HEK293 (cell line): ENCODE measurements around the gene FZD2.

Experiments used
- CTCF ChIA-PET: fragments of 350-600 bp; formaldehyde crosslinking; extraction: SDS; loops from one replicate; lab custom pipeline; 2021; ENCODE audit warnings: antibody characterized with exemption; lab: Yijun Ruan, JAX
- POLR2A ChIA-PET: fragments of 300-600 bp; formaldehyde crosslinking; extraction: SDS; loops from one replicate; lab custom pipeline; 2020; ENCODE audit warnings: antibody characterized with exemption, inconsistent platforms; lab: Yijun Ruan, JAX
- H3K27ac ChIP-seq: fragments of 200-500 bp; sonication (Bioruptor generic); 2 replicates; pipeline ENCODE4 v1.5.1; 2014; ENCODE audit warnings: low read depth, low read length, control low read depth, inconsistent platforms; ENCODE audit errors: extremely low read depth
- H3K36me3 ChIP-seq, 2 experiments: fragments of 200-500 bp in 1 of 2; sonication (Bioruptor generic) in 1 of 2; 1 replicate in 1 of 2; 2 replicates in 1 of 2; pipeline ENCODE4 v1.5.1; 2014 to 2017; ENCODE audit warnings: inconsistent platforms in 2 of 2, low read length in 2 of 2; ENCODE audit not compliant: control insufficient read depth in 2 of 2, insufficient read depth in 1 of 2
- H3K4me1 ChIP-seq: fragments of 200-500 bp; sonication (Bioruptor generic); 2 replicates; pipeline ENCODE4 v1.5.1; 2014; ENCODE audit warnings: mild to moderate bottlenecking, low read length, inconsistent platforms; ENCODE audit not compliant: control insufficient read depth, insufficient read depth
- H3K4me3 ChIP-seq: 2 replicates; pipeline ENCODE4 v1.5.1; 2011; ENCODE audit warnings: low read depth, mild to moderate bottlenecking, control low read depth, low read length, moderate library complexity
- H3K9me3 ChIP-seq: fragments of 200-500 bp; sonication (Bioruptor generic); 2 replicates; pipeline ENCODE4 v1.5.1; 2014; ENCODE audit warnings: low read depth, low read length, inconsistent platforms; ENCODE audit not compliant: control insufficient read depth, insufficient read depth
- ATF2 ChIP-seq: fragments of 450-650 bp; formaldehyde crosslinking; IDR thresholded peaks from 2 replicates; pipeline ENCODE4 v1.5.1; 2016; ENCODE audit warnings: missing biosample characterization, missing genetic modification characterization, low read depth
- CTCF ChIP-seq: fragments of 450-650 bp; formaldehyde crosslinking; IDR thresholded peaks from 2 replicates; pipeline ENCODE4 v1.5.1; 2016; ENCODE audit warnings: missing biosample characterization, missing genetic modification characterization
- GLIS2 ChIP-seq: fragments of 450-650 bp; formaldehyde crosslinking; IDR thresholded peaks from 2 replicates; pipeline ENCODE4 v1.5.1; 2016; ENCODE audit warnings: missing biosample characterization, missing genetic modification characterization
- ZBTB17 ChIP-seq: fragments of 450-650 bp; formaldehyde crosslinking; IDR thresholded peaks from 2 replicates; pipeline ENCODE4 v1.5.1; 2016; ENCODE audit warnings: missing biosample characterization, missing genetic modification characterization
- ZBTB7A ChIP-seq: fragments of 450-650 bp; formaldehyde crosslinking; IDR thresholded peaks from 2 replicates; pipeline ENCODE4 v1.5.1; 2016; ENCODE audit warnings: low read depth, missing biosample characterization, missing genetic modification characterization
- ZNF146 ChIP-seq: fragments of 450-650 bp; formaldehyde crosslinking; IDR thresholded peaks from 2 replicates; pipeline ENCODE4 v1.5.1; 2016; ENCODE audit warnings: missing biosample characterization, missing genetic modification characterization
- ZNF184 ChIP-seq: fragments of 450-650 bp; IDR thresholded peaks from 2 replicates; pipeline ENCODE4 v1.5.1; 2018; ENCODE audit warnings: missing biosample characterization, mild to moderate bottlenecking, missing genetic modification characterization
- ZNF211 ChIP-seq: fragments of 450-650 bp; formaldehyde crosslinking; IDR thresholded peaks from 2 replicates; pipeline ENCODE4 v1.5.1; 2016; ENCODE audit warnings: low read depth, missing biosample characterization, missing genetic modification characterization
- ZNF311 ChIP-seq: fragments of 450-650 bp; formaldehyde crosslinking; IDR thresholded peaks from 2 replicates; pipeline ENCODE4 v1.5.1; 2017; ENCODE audit warnings: missing biosample characterization, missing genetic modification characterization, borderline replicate concordance
- ZNF335 ChIP-seq: fragments of 450-650 bp; formaldehyde crosslinking; conservative IDR thresholded peaks from 2 replicates; pipeline ENCODE4 v1.5.1; 2016; ENCODE audit warnings: missing biosample characterization, missing genetic modification characterization
- ZNF350 ChIP-seq: fragments of 450-650 bp; formaldehyde crosslinking; IDR thresholded peaks from 2 replicates; pipeline ENCODE4 v1.5.0; 2017; ENCODE audit warnings: missing biosample characterization, mild to moderate bottlenecking, missing genetic modification characterization
- ZNF394 ChIP-seq: fragments of 450-650 bp; formaldehyde crosslinking; IDR thresholded peaks from 2 replicates; pipeline ENCODE4 v1.5.1; 2016; ENCODE audit warnings: missing biosample characterization, missing genetic modification characterization, mild to moderate bottlenecking, moderate library complexity, borderline replicate concordance
- ZNF404 ChIP-seq: fragments of 450-650 bp; formaldehyde crosslinking; IDR thresholded peaks from 2 replicates; pipeline ENCODE4 v1.5.1; 2017; ENCODE audit warnings: missing biosample characterization, missing genetic modification characterization
- ZNF514 ChIP-seq: fragments of 450-650 bp; formaldehyde crosslinking; IDR thresholded peaks from 2 replicates; pipeline ENCODE4 v1.5.1; 2016; ENCODE audit warnings: missing biosample characterization, missing genetic modification characterization
- ZNF580 ChIP-seq: fragments of 450-650 bp; formaldehyde crosslinking; IDR thresholded peaks from 2 replicates; pipeline ENCODE4 v1.5.1; 2016; ENCODE audit warnings: missing biosample characterization, missing genetic modification characterization
- ZNF621 ChIP-seq: fragments of 450-650 bp; formaldehyde crosslinking; IDR thresholded peaks from 2 replicates; pipeline ENCODE4 v1.5.1; 2017; ENCODE audit warnings: missing biosample characterization, missing genetic modification characterization
- ZNF626 ChIP-seq: fragments of 450-650 bp; sonication (Bioruptor Pico); formaldehyde crosslinking; IDR thresholded peaks from 2 replicates; pipeline ENCODE4 v1.5.1; 2018; ENCODE audit warnings: missing biosample characterization, missing genetic modification characterization, inconsistent platforms
- ZNF639 ChIP-seq: fragments of 450-650 bp; formaldehyde crosslinking; IDR thresholded peaks from 2 replicates; pipeline ENCODE4 v1.5.1; 2016; ENCODE audit warnings: missing biosample characterization, missing genetic modification characterization
- ZNF785 ChIP-seq: fragments of 450-650 bp; formaldehyde crosslinking; IDR thresholded peaks from 2 replicates; pipeline ENCODE4 v1.5.1; 2016; ENCODE audit warnings: missing biosample characterization, missing genetic modification characterization
- ZNF843 ChIP-seq: fragments of 450-650 bp; formaldehyde crosslinking; IDR thresholded peaks from 2 replicates; pipeline ENCODE4 v1.5.1; 2016; ENCODE audit warnings: missing biosample characterization, missing genetic modification characterization
- ZXDB ChIP-seq: fragments of 450-650 bp; formaldehyde crosslinking; IDR thresholded peaks from 2 replicates; pipeline ENCODE4 v1.5.1; 2016; ENCODE audit warnings: missing biosample characterization, missing genetic modification characterization
- TF ChIP-seq, protein P1 (sequence below): fragments of 450-650 bp; formaldehyde crosslinking; IDR thresholded peaks from 2 replicates; pipeline ENCODE4 v1.5.1; 2016; ENCODE audit warnings: missing biosample characterization, missing genetic modification characterization

Gene FZD2

DNA sequence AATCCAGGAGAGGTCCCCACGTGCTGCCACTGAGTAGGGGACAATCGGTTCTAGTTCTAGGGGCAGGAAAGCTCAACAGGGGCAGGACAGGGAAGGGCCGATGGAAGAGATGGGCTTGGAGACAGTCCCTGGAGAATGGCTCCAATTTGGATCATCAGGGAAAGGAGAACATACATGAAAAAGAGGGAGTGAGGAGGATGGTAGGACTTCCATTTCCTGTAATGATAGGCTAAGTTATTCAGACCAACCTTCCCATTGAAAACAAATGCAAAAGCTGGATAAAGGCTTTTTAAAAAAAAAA, 33.7 kb upstream of the FZD2 start:
- TF ChIP-seq, protein P1, sequence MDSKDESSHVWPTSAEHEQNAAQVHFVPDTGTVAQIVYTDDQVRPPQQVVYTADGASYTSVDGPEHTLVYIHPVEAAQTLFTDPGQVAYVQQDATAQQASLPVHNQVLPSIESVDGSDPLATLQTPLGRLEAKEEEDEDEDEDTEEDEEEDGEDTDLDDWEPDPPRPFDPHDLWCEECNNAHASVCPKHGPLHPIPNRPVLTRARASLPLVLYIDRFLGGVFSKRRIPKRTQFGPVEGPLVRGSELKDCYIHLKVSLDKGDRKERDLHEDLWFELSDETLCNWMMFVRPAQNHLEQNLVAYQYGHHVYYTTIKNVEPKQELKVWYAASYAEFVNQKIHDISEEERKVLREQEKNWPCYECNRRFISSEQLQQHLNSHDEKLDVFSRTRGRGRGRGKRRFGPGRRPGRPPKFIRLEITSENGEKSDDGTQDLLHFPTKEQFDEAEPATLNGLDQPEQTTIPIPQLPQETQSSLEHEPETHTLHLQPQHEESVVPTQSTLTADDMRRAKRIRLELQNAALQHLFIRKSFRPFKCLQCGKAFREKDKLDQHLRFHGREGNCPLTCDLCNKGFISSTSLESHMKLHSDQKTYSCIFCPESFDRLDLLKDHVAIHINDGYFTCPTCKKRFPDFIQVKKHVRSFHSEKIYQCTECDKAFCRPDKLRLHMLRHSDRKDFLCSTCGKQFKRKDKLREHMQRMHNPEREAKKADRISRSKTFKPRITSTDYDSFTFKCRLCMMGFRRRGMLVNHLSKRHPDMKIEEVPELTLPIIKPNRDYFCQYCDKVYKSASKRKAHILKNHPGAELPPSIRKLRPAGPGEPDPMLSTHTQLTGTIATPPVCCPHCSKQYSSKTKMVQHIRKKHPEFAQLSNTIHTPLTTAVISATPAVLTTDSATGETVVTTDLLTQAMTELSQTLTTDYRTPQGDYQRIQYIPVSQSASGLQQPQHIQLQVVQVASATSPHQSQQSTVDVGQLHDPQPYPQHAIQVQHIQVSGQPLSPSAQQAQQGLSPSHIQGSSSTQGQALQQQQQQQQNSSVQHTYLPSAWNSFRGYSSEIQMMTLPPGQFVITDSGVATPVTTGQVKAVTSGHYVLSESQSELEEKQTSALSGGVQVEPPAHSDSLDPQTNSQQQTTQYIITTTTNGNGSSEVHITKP (tag by site-specific recombination), result no peak
- TF ChIP-seq ZNF626 (tag by site-specific recombination) (no peak), ZNF514 (tag by site-specific recombination) (no peak), ZBTB7A (tag by site-specific recombination) (no peak), ZNF146 (no peak), ZNF335 (tag by site-specific recombination) (no peak), ZNF184 (no peak), ZNF843 (no peak), ZNF639 (tag by site-specific recombination) (no peak), GLIS2 (tag by site-specific recombination) (no peak), ZNF404 (tag by site-specific recombination) (no peak), ZNF785 (tag by site-specific recombination) (no peak), ZNF394 (tag by site-specific recombination) (no peak), ZXDB (tag by site-specific recombination) (no peak), CTCF (tag by site-specific recombination) (no peak), ZNF621 (tag by site-specific recombination) (no peak), ZNF211 (tag by site-specific recombination) (no peak)
- TF ChIP-seq, all 188 proteins: peak for 0
- Histone ChIP-seq H3K36me3 (no peaks in the 10 kb centered on the region), H3K9me3 (no peaks in the 10 kb centered on the region), H3K27ac (no peak overlapping the region), H3K4me3 (no peak overlapping the region), H3K4me1 (no peaks in the 10 kb centered on the region)
- CTCF ChIA-PET, result interaction anchor here (0.5 to 3.4 kb wide), 54 partner anchors 10 to 528 kb away, joined by 3 to 45 read pairs (median 4); partner anchors contain the start of genes FAM171A2 and GPATCH8
- POLR2A ChIA-PET, result interaction anchor here (0.6 to 1.2 kb wide), 5 partner anchors 12 to 197 kb away, joined by 3 to 8 read pairs (median 4); partner anchors contain the start of gene FZD2

DNA sequence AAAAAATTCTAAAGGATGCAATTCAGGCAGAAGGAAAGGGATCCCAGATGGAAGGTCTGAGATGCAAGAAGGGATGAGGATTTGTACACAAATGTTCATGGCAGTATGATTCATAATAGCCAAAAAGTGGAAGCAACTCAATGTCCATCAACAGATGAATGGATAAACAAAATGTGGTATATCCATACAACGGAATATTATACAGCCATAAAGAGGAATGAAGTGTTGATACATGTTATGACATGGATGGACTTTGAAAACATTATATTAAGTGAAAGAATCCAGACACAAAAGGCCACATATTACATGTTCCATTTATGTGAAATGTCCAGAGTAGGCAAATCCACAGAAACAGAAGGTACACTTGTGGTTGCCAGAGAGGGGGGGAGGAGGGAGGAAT, 30.2 kb upstream of the FZD2 start:
- TF ChIP-seq ZBTB17 (tag by site-specific recombination) (no peak), ATF2 (tag by site-specific recombination) (no peak), ZNF580 (tag by site-specific recombination) (peak; percentile 82; the same call in 1 of the 2 replicates), ZNF311 (tag by site-specific recombination) (no peak), ZNF146 (peak; percentile 99), ZNF626 (tag by site-specific recombination) (0 out of 2 replicates have a peak, but pooled peaks have one; percentile 65), ZNF350 (tag by site-specific recombination) (0 out of 2 replicates have a peak, but pooled peaks have one; percentile 16)
- Histone ChIP-seq H3K36me3 (no peaks in the 10 kb centered on the region), H3K27ac (no peak overlapping the region), H3K9me3 (no peaks in the 10 kb centered on the region), H3K4me3 (no peak overlapping the region), H3K4me1 (no peaks in the 10 kb centered on the region)
- CTCF ChIA-PET, result no interaction called here
- POLR2A ChIA-PET, result no interaction called here
